Right kidney (tissue), 1 donor: ENCODE measurements around the gene FBXO31.

Experiments used
- DNase-seq: peaks from one replicate; pipeline ENCODE4 v3.0.0-alpha.2; 2016

The FBXO31 gene

GRCh38 chr16:87278191-87279093, 105.1 kb downstream of the FBXO31 start:
- peak; percentile 77 for DNase-seq
